SK-N-SH (cell line): ENCODE measurements around the gene ARHGAP10. TPM values are rescaled to one million over a fixed set of nuclear protein-coding genes. Genes with fewer than 3 reads are reported as not detected.

Experiments
- CTCF ChIA-PET: fragments of 300-600, 350-600 bp; formaldehyde crosslinking; extraction: SDS; loops from one replicate; lab custom pipeline; 2021; lab: Yijun Ruan, JAX
- POLR2A ChIA-PET: fragments of 350-600 bp; sonication (Branson Sonifier 250); formaldehyde crosslinking; extraction: SDS; loops from one replicate; lab custom pipeline; 2020; ENCODE audit warnings: antibody characterized with exemption, inconsistent platforms; lab: Yijun Ruan, JAX
- DNase-seq: peaks from one replicate; pipeline ENCODE4 v3.0.0; 2012
- H2AFZ ChIP-seq: fragments of 200-600 bp; sonication (generic); 2 replicates; pipeline ENCODE4 v1.8.1; 2016; ENCODE audit warnings: antibody characterized with exemption, mild to moderate bottlenecking, low read depth
- H3F3A ChIP-seq: fragments of 200-600 bp; sonication (generic); replicated peaks from 2 replicates; pipeline ENCODE3; 2016; ENCODE audit warnings: antibody characterized with exemption, mild to moderate bottlenecking; ENCODE audit not compliant: insufficient read depth
- H3K27ac ChIP-seq, 2 experiments: fragments of 200-500 bp in 1 of 2; fragments of 200-600 bp in 1 of 2; sonication (Bioruptor generic) in 1 of 2; sonication (generic), shearing (Covaris generic) in 1 of 2; 2 replicates each; pipeline versions ENCODE4 v1.5.1 to v1.6.1; 2014 to 2016; ENCODE audit warnings: low read depth in 2 of 2, inconsistent platforms in 1 of 2, low read length in 1 of 2, mild to moderate bottlenecking in 1 of 2, mixed read lengths in 1 of 2
- H3K27me3 ChIP-seq: fragments of 200-600 bp; sonication (generic), shearing (Covaris generic); 2 replicates; pipeline ENCODE4 v1.6.1; 2016; ENCODE audit warnings: mixed run types; ENCODE audit not compliant: insufficient read depth
- H3K36me3 ChIP-seq, 2 experiments: fragments of 200-500 bp in 1 of 2; fragments of 200-600 bp in 1 of 2; sonication (Bioruptor generic) in 1 of 2; sonication (generic) in 1 of 2; replicated peaks in 1 of 2; 2 replicates each; pipeline versions ENCODE3 to v1.5.1; 2014 to 2016; ENCODE audit warnings: low read length in 1 of 2, mild to moderate bottlenecking in 1 of 2; ENCODE audit not compliant: insufficient read depth in 2 of 2, control insufficient read depth in 1 of 2
- H3K4me1 ChIP-seq, 2 experiments: fragments of 200-500 bp in 1 of 2; fragments of 200-600 bp in 1 of 2; sonication (Bioruptor generic) in 1 of 2; sonication (generic), shearing (Covaris generic) in 1 of 2; 2 replicates each; pipeline versions ENCODE4 v1.5.1 to v1.6.1; 2014 to 2016; ENCODE audit warnings: low read depth in 1 of 2, low read length in 1 of 2, mixed run types in 1 of 2; ENCODE audit not compliant: insufficient read depth in 2 of 2, control insufficient read depth in 1 of 2
- H3K4me2 ChIP-seq: fragments of 200-600 bp; sonication (generic), shearing (Covaris generic); 2 replicates; pipeline ENCODE4 v1.6.1; 2017; ENCODE audit warnings: mixed run types
- H3K4me3 ChIP-seq, 2 experiments: fragments of 200-500 bp in 1 of 2; fragments of 200-600 bp in 1 of 2; sonication (Bioruptor generic) in 1 of 2; sonication (generic), shearing (Covaris generic) in 1 of 2; 2 replicates each; pipeline versions ENCODE4 v1.5.1 to v1.8.1; 2014 to 2016; ENCODE audit warnings: low read depth in 2 of 2, inconsistent platforms in 1 of 2, low read length in 1 of 2, mild to moderate bottlenecking in 1 of 2, mixed read lengths in 1 of 2, moderate library complexity in 1 of 2
- H3K79me2 ChIP-seq: fragments of 200-600 bp; sonication (generic); 2 replicates; pipeline ENCODE4 v1.8.1; 2017; ENCODE audit warnings: mild to moderate bottlenecking; ENCODE audit not compliant: insufficient read depth
- H3K9ac ChIP-seq: fragments of 200-600 bp; sonication (generic); 2 replicates; pipeline ENCODE4 v1.6.1; 2017; ENCODE audit warnings: mixed run types
- H3K9me2 ChIP-seq: fragments of 200-600 bp; sonication (generic); 2 replicates; pipeline ENCODE4 v1.6.1; 2017; ENCODE audit warnings: mixed run types
- H3K9me3 ChIP-seq: fragments of 200-600 bp; sonication (generic); 2 replicates; pipeline ENCODE4 v1.6.1; 2017; ENCODE audit warnings: mixed run types, mild to moderate bottlenecking, moderate library complexity
- H4K20me1 ChIP-seq: fragments of 200-600 bp; sonication (generic); 2 replicates; pipeline ENCODE4 v1.6.1; 2017; ENCODE audit warnings: mild to moderate bottlenecking, mixed run types; ENCODE audit not compliant: insufficient read depth
- CTCF ChIP-seq: fragments of 200-600 bp; sonication (generic); IDR thresholded peaks from 2 replicates; pipeline ENCODE4 v1.6.1; 2017; ENCODE audit warnings: antibody characterized with exemption, mild to moderate bottlenecking, moderate library complexity
- ELF1 ChIP-seq: IDR thresholded peaks from 2 replicates; pipeline ENCODE4 v1.4.0; 2012
- FOSL2 ChIP-seq: IDR thresholded peaks from 2 replicates; pipeline ENCODE4 v1.4.0; 2012; ENCODE audit warnings: low read depth, mild to moderate bottlenecking, moderate library complexity, borderline replicate concordance
- JUND ChIP-seq: IDR thresholded peaks from 2 replicates; pipeline ENCODE4 v1.4.0; 2012
- MAX ChIP-seq: IDR thresholded peaks from 2 replicates; pipeline ENCODE4 v1.4.0; 2012; ENCODE audit warnings: low read depth
- MEF2A ChIP-seq: IDR thresholded peaks from 2 replicates; pipeline ENCODE4 v1.4.0; 2012; ENCODE audit warnings: low read depth, borderline replicate concordance
- NFIC ChIP-seq: IDR thresholded peaks from 2 replicates; pipeline ENCODE4 v1.4.0; 2012; ENCODE audit warnings: borderline replicate concordance
- PBX3 ChIP-seq: IDR thresholded peaks from 2 replicates; pipeline ENCODE4; 2012
- POLR2AphosphoS5 ChIP-seq: IDR thresholded peaks from 2 replicates; pipeline ENCODE4 v1.6.1; 2012; ENCODE audit warnings: low read depth, low read length
- RAD21 ChIP-seq: IDR thresholded peaks from 2 replicates; pipeline ENCODE4 v1.6.1; 2012; ENCODE audit warnings: mild to moderate bottlenecking, low read length
- REST ChIP-seq: IDR thresholded peaks from 2 replicates; pipeline ENCODE4 v1.6.1; 2012; ENCODE audit warnings: mild to moderate bottlenecking, low read depth, low read length, moderate library complexity
- RFX5 ChIP-seq: IDR thresholded peaks from 2 replicates; pipeline ENCODE4 v1.6.1; 2012; ENCODE audit warnings: mild to moderate bottlenecking, improper control_type of control experiment, low read length
- RXRA ChIP-seq: IDR thresholded peaks from 2 replicates; pipeline ENCODE4 v1.4.0; 2012; ENCODE audit warnings: low read depth, mild to moderate bottlenecking, borderline replicate concordance
- TEAD4 ChIP-seq: IDR thresholded peaks from 2 replicates; pipeline ENCODE4 v1.4.0; 2012; ENCODE audit warnings: mild to moderate bottlenecking, borderline replicate concordance; ENCODE audit not compliant: insufficient read depth
- USF1 ChIP-seq: IDR thresholded peaks from 2 replicates; pipeline ENCODE4 v1.4.0; 2012; ENCODE audit warnings: low read depth, borderline replicate concordance
- USF2 ChIP-seq: fragments of 150-350 bp; IDR thresholded peaks from 2 replicates; pipeline ENCODE4 v1.6.1; 2017; ENCODE audit warnings: antibody characterized with exemption, low read length, low read depth, borderline replicate concordance
- YY1 ChIP-seq: IDR thresholded peaks from 2 replicates; pipeline ENCODE4 v1.4.0; 2012; ENCODE audit warnings: low read depth, mild to moderate bottlenecking
- ZBTB33 ChIP-seq: IDR thresholded peaks from 2 replicates; pipeline ENCODE4 v1.4.0; 2012; ENCODE audit warnings: low read depth, borderline replicate concordance
- WGBS: methylation state at CpG from one replicate; pipeline ENCODE4 v1.1.6; 2017; ENCODE audit warnings: low lambda C conversion rate; 5-methylcytosine and 5-hydroxymethylcytosine counted together
- polyA plus RNA-seq, 3 experiments: library from polyadenylated mRNA; depleted of rRNA; stranded (reverse); fragments of >200 nt; gene quantifications; 2 replicates each; pipeline ENCODE4 v1.2.3, GENCODE V29; 2012

The ARHGAP10 gene
- polyA plus RNA-seq, 1 of the 3 experiments (the other 2 are of a cell fraction) = 15.1 TPM

- no peaks in the 10 kb centered on the region for H4K20me1 ChIP-seq
- H3K36me3 ChIP-seq = no peaks in the 10 kb centered on the region
- ChIA-PET POLR2A (no interaction called here), CTCF (interaction anchor here (0.9 to 1.4 kb wide), 2 partner anchors 11 to 132 kb away, joined by 3 read pairs; no protein-coding TSS in a partner anchor)
- H3K9ac ChIP-seq = no peak overlapping the region
- no peak overlapping the region for H3K4me2 ChIP-seq
- no peaks in the 10 kb centered on the region for H3K9me2 ChIP-seq
- 84% methylated on average over 6 of the region's 6 CpGs for WGBS
- H3K27me3 ChIP-seq = no peaks in the 10 kb centered on the region
- H2AFZ ChIP-seq = no peak overlapping the region
- H3K9me3 ChIP-seq = no peaks in the 10 kb centered on the region
- H3F3A ChIP-seq = no peaks in the 10 kb centered on the region
- no peaks in the 10 kb centered on the region for H3K79me2 ChIP-seq
- DNase-seq = no peak
- H3K27ac ChIP-seq = no peak overlapping the region
- TF ChIP-seq RAD21 = no peak
- TF ChIP-seq JUND = peak; percentile 35; the same call in 1 of the 2 replicates
- peak; percentile 56 for TF ChIP-seq NFIC
- TF ChIP-seq FOSL2 = peak; percentile 47; the same call in 1 of the 2 replicates
- TF ChIP-seq POLR2AphosphoS5 = no peak
- no peak overlapping the region for H3K4me3 ChIP-seq
- H3K4me1 ChIP-seq = peaks cover 9 to 13% of the 10 kb centered on the region in 2 experiments; a peak in 3 of 4 replicates
These were observed 325.0 kb downstream of the ARHGAP10 start for GRCh38 chr4:148056879-148057278.

- no peak overlapping the region for H3K4me2 ChIP-seq
- no peak overlapping the region for H2AFZ ChIP-seq
- 77% methylated on average over 3 of the region's 5 CpGs for WGBS
- H3K36me3 ChIP-seq = no peaks in the 10 kb centered on the region
- H3K27me3 ChIP-seq = no peaks in the 10 kb centered on the region
- DNase-seq = no peak
- H3K9ac ChIP-seq = no peak overlapping the region
- H3F3A ChIP-seq = no peaks in the 10 kb centered on the region
- H3K4me3 ChIP-seq = no peak overlapping the region
- no peak overlapping the region for H3K27ac ChIP-seq
- H3K9me2 ChIP-seq = no peaks in the 10 kb centered on the region
- no peaks in the 10 kb centered on the region for H4K20me1 ChIP-seq
- ChIA-PET CTCF (no interaction called here), POLR2A (no interaction called here)
- H3K79me2 ChIP-seq = no peaks in the 10 kb centered on the region
- H3K9me3 ChIP-seq = no peaks in the 10 kb centered on the region
- H3K4me1 ChIP-seq = peaks cover 9 to 13% of the 10 kb centered on the region in 2 experiments; a peak in 3 of 4 replicates
- TF ChIP-seq MEF2A = no peak
- no peak for TF ChIP-seq TEAD4
- no peak for TF ChIP-seq JUND
- no peak for TF ChIP-seq CTCF
- no peak for TF ChIP-seq USF2
- TF ChIP-seq RXRA = no peak
- no peak for TF ChIP-seq USF1
- no peak for TF ChIP-seq RFX5
- TF ChIP-seq MAX = no peak
- TF ChIP-seq ZBTB33 = no peak
- no peak for TF ChIP-seq YY1
- no peak for TF ChIP-seq ELF1
- TF ChIP-seq REST = no peak
- TF ChIP-seq PBX3 = no peak
These were observed 325.6 kb downstream of the ARHGAP10 start for GRCh38 chr4:148057516-148057915.
